Neural crest cell (in vitro differentiated cells): ENCODE measurements around the gene METAP1. TPM values are rescaled to one million over a fixed set of nuclear protein-coding genes. Genes with fewer than 3 reads are reported as not detected.

Experiments
- DNase-seq: peaks from one replicate; pipeline ENCODE4 v3.0.0; 2021; ENCODE audit warnings: low read depth, mixed read lengths, low spot score
- H3K27ac Mint-ChIP-seq: one replicate; pipeline ENCODE4 v1.8.0; 2021; ENCODE audit warnings: mild to moderate bottlenecking, mixed read lengths; ENCODE audit not compliant: unreplicated experiment
- H3K27me3 Mint-ChIP-seq: 2 replicates; pipeline ENCODE4 v1.8.0; 2021; ENCODE audit warnings: low read depth, mild to moderate bottlenecking, mixed read lengths
- H3K36me3 Mint-ChIP-seq: 2 replicates; pipeline ENCODE4 v1.8.0; 2021; ENCODE audit warnings: low read depth, mild to moderate bottlenecking, mixed read lengths
- H3K4me1 Mint-ChIP-seq: 2 replicates; pipeline ENCODE4 v1.8.0; 2021; ENCODE audit warnings: mixed read lengths
- H3K4me3 Mint-ChIP-seq: one replicate; pipeline ENCODE4 v1.8.0; 2021; ENCODE audit warnings: mild to moderate bottlenecking, mixed read lengths
- H3K9me3 Mint-ChIP-seq: 2 replicates; pipeline ENCODE4 v1.8.0; 2021; ENCODE audit warnings: mixed read lengths
- total RNA-seq: library from RNA; stranded (reverse); gene quantifications from 2 replicates; pipeline ENCODE4 v1.2.1, GENCODE V29; 2021
- TF ChIP-seq, protein P1 (sequence below): fragments of 200-600 bp; sonication (generic); conservative IDR thresholded peaks from 2 replicates; pipeline ENCODE4 v1.5.0; 2021; ENCODE audit warnings: antibody characterized with exemption, mild to moderate bottlenecking

METAP1 gene
- total RNA-seq, 1 donor from 2014 or later, result 52.1 TPM

DNA sequence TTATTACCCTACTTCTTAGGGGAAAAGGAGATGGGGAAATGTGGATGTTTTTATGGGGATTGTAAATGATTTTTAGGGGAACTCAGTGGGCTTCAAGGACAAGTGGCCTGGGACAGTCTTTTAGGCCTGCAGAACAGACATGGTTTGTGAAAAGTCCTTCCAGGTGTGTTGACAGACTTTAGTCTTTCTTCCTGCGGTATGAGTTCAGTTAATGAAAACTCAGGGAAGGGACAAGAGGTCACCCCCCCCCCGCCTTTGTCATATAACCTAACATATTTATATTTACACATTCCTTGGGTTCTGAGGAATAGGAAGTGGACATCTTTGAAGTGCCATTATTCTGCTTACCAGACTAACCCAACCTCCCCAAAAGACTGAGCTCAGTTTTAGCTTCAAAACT, 31.8 kb downstream of the METAP1 start:
- peaks cover 6% of the 10 kb centered on the region for H3K36me3 Mint-ChIP-seq
- no peak overlapping the region for H3K4me3 Mint-ChIP-seq

GRCh38 chr4:99028187-99028586, 32.7 kb downstream of the METAP1 start:
- no peaks in the 10 kb centered on the region for H3K9me3 Mint-ChIP-seq
- TF ChIP-seq, protein P1, sequence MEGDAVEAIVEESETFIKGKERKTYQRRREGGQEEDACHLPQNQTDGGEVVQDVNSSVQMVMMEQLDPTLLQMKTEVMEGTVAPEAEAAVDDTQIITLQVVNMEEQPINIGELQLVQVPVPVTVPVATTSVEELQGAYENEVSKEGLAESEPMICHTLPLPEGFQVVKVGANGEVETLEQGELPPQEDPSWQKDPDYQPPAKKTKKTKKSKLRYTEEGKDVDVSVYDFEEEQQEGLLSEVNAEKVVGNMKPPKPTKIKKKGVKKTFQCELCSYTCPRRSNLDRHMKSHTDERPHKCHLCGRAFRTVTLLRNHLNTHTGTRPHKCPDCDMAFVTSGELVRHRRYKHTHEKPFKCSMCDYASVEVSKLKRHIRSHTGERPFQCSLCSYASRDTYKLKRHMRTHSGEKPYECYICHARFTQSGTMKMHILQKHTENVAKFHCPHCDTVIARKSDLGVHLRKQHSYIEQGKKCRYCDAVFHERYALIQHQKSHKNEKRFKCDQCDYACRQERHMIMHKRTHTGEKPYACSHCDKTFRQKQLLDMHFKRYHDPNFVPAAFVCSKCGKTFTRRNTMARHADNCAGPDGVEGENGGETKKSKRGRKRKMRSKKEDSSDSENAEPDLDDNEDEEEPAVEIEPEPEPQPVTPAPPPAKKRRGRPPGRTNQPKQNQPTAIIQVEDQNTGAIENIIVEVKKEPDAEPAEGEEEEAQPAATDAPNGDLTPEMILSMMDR, result no peak
- no peak overlapping the region for H3K27ac Mint-ChIP-seq
- peaks cover 3% of the 10 kb centered on the region for H3K36me3 Mint-ChIP-seq
- peaks cover 20% of the 10 kb centered on the region for H3K4me1 Mint-ChIP-seq
- H3K27me3 Mint-ChIP-seq, result no peaks in the 10 kb centered on the region
- DNase-seq, result no peak
- no peak overlapping the region for H3K4me3 Mint-ChIP-seq

More for the DNA sequence above, 31.8 kb downstream of the METAP1 start:
- Mint-ChIP-seq H3K27ac (no peak overlapping the region), H3K9me3 (no peaks in the 10 kb centered on the region), H3K27me3 (no peaks in the 10 kb centered on the region), H3K4me1 (peaks cover 20% of the 10 kb centered on the region)
- TF ChIP-seq, protein P1, result no peak
- no peak for DNase-seq

GRCh38 chr4:99029018-99029735, 33.7 kb downstream of the METAP1 start:
- Mint-ChIP-seq H3K9me3 (no peaks in the 10 kb centered on the region), H3K4me1 (peaks cover 11% of the 10 kb centered on the region), H3K4me3 (no peak overlapping the region), H3K36me3 (peaks cover 7% of the 10 kb centered on the region), H3K27ac (no peak overlapping the region), H3K27me3 (no peaks in the 10 kb centered on the region)
- TF ChIP-seq, protein P1, result no peak
- no peak for DNase-seq

- H3K4me3 Mint-ChIP-seq, result no peak overlapping the region
- TF ChIP-seq, protein P1, result no peak
- DNase-seq, result no peak
- H3K9me3 Mint-ChIP-seq, result no peaks in the 10 kb centered on the region
- H3K36me3 Mint-ChIP-seq, result peaks cover 9% of the 10 kb centered on the region
- H3K4me1 Mint-ChIP-seq, result peaks cover 5% of the 10 kb centered on the region
- no peaks in the 10 kb centered on the region for H3K27me3 Mint-ChIP-seq
- no peak overlapping the region for H3K27ac Mint-ChIP-seq
Measured at GRCh38 chr4:99029852-99030251, 34.3 kb downstream of the METAP1 start.

- H3K27me3 Mint-ChIP-seq, result no peaks in the 10 kb centered on the region
- peaks cover 3% of the 10 kb centered on the region for H3K4me1 Mint-ChIP-seq
- H3K4me3 Mint-ChIP-seq, result no peak overlapping the region
- peaks cover 33% of the 10 kb centered on the region for H3K36me3 Mint-ChIP-seq
- TF ChIP-seq, protein P1, result no peak
- peaks cover 7% of the 10 kb centered on the region for H3K9me3 Mint-ChIP-seq
- no peak overlapping the region for H3K27ac Mint-ChIP-seq
- no peak for DNase-seq
Measured at GRCh38 chr4:99033956-99034355, 38.4 kb downstream of the METAP1 start.
